ENCODE measurements around the gene VPS50.

DNA sequence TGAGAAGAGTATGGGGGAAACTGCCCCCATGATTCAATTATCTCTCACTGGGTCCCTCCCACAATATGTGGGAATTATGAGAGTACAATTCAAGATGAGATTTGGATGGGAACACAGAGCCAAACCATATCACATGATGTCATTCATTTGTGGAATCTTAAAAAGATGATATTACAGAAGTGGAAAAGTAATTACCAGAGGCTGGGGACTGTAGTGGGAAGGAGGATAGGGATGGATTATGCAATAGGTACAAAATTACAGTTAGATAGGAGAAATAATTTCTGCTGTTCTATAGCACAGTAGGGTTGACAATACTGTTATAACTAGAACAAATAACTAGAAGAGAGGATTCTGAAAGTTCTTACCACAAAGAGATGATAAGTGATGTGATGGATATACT lies 141.4 kb downstream of the VPS50 start:
- TF ChIP-seq, protein P1, sequence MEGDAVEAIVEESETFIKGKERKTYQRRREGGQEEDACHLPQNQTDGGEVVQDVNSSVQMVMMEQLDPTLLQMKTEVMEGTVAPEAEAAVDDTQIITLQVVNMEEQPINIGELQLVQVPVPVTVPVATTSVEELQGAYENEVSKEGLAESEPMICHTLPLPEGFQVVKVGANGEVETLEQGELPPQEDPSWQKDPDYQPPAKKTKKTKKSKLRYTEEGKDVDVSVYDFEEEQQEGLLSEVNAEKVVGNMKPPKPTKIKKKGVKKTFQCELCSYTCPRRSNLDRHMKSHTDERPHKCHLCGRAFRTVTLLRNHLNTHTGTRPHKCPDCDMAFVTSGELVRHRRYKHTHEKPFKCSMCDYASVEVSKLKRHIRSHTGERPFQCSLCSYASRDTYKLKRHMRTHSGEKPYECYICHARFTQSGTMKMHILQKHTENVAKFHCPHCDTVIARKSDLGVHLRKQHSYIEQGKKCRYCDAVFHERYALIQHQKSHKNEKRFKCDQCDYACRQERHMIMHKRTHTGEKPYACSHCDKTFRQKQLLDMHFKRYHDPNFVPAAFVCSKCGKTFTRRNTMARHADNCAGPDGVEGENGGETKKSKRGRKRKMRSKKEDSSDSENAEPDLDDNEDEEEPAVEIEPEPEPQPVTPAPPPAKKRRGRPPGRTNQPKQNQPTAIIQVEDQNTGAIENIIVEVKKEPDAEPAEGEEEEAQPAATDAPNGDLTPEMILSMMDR (IDR thresholded peaks at IDR 0.05; ENCODE audit: low read depth, low read length): no peak
- TF ChIP-seq, protein P2, sequence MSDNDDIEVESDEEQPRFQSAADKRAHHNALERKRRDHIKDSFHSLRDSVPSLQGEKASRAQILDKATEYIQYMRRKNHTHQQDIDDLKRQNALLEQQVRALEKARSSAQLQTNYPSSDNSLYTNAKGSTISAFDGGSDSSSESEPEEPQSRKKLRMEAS (IDR thresholded peaks at IDR 0.05; ENCODE audit: low read depth, low read length): no peak
- TF ChIP-seq POLR2A (IDR thresholded peaks at IDR 0.05; ENCODE audit: extremely low read depth, insufficient read length) (no peak), MYC (IDR thresholded peaks at IDR 0.05; ENCODE audit: low read depth, low read length) (no peak)

Data from NB4 (cell line).